Cerebellar nuclear complex (tissue), 1 donor: ENCODE data around the gene GMPR2.

Source experiments
- DNase-seq, 2 experiments: peaks; one replicate each; lab custom pipeline; 2025; lab: John Stamatoyannopoulos, UW

Gene GMPR2

DNA sequence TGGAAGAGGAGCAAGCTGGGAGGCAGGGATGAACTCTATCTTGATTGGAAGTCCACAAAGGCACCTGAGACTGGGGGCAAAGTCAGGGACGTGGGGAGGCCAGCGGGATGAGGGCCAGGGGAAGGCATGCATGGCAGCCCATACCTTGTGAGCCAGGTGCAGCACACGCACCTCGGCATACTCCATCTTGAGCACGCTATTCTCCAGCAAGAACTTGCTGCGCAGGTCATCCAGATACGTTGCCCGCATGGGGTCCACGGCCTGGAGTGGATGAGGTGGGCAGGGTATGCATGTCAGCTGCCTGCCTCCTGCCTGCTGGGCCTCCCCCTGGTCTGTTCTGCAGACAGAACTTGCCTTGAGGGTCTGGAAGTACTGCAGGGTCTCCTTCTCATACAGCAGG lies 34.8 kb downstream of the GMPR2 start:
- no peak for DNase-seq

DNA sequence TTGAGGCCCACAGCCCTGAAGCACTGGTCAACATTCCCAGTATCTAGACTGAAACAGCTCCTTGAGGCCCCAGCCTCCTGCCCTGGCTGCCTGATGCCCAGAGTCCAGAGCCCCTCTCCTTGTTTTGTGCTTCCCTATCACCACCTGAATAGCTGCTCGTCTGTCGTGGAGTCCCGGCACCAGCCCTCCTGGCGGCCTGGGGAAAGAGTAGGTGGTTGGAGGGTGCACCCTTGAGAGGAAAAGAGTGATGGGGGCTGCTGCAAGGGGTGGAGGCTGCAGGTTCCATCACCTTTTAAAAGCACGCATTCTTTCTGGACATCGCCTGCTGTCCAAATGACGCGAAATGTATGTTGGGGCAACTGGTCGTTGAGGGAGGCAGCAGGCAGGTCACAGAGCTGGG lies 35.5 kb downstream of the GMPR2 start:
- no peak for DNase-seq

GRCh38 chr14:24269368-24269767 lies 36.6 kb downstream of the GMPR2 start:
- no peak for DNase-seq

GRCh38 chr14:24269910-24270536 lies 37.3 kb downstream of the GMPR2 start:
- DNase-seq: no peak

- DNase-seq: no peak
These were observed 37.9 kb downstream of the GMPR2 start for GRCh38 chr14:24270537-24271133.

DNA sequence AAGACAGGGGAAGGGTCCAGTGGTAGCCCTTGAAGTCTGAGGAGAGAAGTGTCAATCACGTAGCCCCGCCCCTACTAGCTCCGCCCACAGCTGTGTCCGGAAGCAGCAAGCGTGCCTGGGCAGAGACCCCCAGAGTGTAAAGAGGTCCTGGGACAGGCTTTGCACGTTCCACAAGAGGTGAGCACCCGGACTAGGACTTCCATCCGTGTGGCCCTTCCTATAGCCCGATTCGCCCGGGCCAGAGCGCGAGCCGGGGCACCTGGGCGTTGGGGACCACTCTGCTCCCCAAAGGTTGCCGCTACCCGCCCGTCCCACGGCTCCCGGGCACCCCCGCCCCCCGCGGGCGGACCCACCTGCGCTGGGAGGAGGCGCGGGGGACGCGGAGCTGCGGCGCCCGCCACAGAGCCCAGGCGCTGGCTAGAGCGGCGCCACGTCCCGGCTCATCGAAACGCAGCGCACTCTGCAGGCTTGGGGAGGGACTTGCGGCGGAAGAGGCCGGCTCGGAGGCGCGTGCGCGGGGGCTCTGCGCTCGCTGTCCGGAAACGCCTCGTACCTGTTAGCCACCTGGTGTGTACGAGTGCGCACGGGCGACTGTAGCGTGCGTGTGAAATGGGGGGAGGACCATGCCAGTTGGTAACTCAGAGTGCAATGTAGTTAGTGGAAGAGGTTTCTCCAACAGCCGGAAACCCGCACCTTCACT lies 38.6 kb downstream of the GMPR2 start, which contains the start of gene RABGGTA:
TSS of gene RABGGTA (minus strand) at position 464 of the 700 bp plus-strand sequence. CDS start 482 bp downstream, outside the sequence.
- peak in 1 of 2 experiments; percentile 53 for DNase-seq

GRCh38 chr14:24271834-24272263 lies 39.1 kb downstream of the GMPR2 start:
- DNase-seq: no peak

GRCh38 chr14:24272467-24272866 lies 39.7 kb downstream of the GMPR2 start:
- no peak for DNase-seq

DNA sequence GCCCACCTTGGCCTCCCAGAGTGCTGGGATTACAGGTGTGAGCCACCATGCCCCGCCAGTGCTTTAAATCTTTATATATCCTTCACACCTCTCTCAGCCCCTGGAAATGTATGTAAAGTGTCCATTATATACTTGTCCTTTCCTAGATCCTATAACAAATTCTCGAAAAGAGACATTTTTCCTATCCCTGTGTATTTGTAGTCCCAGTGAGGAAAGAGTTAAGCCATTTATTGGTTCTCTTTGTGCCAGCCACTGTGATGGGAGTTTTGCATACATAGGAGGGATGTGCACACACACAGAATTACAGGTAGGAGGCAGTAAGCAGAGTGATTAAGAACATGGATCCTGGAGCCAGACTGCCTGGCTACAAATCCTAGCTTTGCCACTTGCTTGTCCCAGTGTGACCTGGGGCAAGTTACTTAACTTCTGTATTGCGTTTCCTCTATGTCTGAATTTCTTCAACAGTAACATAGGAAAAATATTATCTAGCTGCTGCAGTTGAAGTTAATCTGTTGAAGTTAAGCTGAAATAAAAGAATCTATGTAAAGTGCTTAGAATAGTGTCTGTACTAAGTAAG lies 40.8 kb downstream of the GMPR2 start:
- no peak for DNase-seq

DNA sequence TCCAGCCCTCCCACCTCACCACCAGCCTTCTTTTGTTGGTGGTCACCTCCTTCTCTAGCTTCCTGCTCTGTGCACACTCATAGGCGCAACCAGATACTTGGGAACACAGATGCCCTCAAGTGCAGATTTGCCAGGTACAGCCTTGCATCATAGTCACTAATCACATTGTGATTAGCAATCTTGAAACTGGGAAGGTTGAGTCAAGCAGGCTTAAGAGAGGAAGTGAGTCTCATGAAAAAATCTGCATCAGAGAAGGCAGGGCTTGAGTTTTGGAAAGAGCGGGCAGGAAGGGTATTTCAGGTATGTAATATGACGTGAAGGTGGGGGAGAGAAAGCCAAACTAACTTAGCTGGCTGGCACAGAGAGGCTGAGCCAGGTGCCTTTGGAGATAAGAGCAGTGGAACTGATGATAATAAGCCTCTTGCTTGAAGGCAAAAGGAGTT lies 41.4 kb downstream of the GMPR2 start:
- no peak for DNase-seq

- DNase-seq: no peak
These were observed 44.3 kb downstream of the GMPR2 start for GRCh38 chr14:24277071-24277470.

DNA sequence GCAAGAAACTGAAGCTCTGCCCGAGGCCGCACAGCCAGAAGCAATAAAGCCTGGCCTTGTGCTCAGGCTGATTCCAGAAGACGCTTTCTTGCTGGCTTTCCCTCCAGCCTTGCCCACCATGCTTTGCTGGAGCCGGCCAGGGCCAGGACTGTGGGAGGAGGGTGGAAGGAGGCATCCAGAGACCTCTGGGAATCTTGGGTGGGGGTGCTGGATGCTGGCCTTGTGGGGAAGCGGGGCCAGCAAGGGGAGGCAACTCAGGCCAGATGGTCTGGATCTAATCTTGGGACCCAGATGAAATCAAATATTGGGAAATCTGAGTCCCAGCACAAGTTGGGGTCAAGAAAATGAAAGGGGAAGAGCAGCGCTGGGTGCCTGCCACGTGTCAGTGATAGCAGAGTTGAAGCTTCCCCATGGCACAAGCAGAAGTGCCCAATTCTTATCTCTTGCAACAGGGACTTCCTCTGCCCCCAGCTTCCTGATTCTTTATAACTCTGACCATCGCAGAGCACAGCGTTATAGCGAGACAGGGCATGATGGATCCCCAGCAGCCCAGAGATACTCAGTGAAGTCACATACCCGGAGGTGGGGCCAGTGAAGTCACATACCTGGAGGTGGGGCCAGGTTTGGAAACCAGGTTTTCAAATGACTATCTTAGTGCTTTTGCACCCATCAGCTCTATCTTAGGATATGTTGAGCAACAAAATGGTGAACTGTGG lies 45.0 kb downstream of the GMPR2 start:
- DNase-seq: no peak

- no peak for DNase-seq
These were observed 45.7 kb downstream of the GMPR2 start for GRCh38 chr14:24278424-24278823.

DNA sequence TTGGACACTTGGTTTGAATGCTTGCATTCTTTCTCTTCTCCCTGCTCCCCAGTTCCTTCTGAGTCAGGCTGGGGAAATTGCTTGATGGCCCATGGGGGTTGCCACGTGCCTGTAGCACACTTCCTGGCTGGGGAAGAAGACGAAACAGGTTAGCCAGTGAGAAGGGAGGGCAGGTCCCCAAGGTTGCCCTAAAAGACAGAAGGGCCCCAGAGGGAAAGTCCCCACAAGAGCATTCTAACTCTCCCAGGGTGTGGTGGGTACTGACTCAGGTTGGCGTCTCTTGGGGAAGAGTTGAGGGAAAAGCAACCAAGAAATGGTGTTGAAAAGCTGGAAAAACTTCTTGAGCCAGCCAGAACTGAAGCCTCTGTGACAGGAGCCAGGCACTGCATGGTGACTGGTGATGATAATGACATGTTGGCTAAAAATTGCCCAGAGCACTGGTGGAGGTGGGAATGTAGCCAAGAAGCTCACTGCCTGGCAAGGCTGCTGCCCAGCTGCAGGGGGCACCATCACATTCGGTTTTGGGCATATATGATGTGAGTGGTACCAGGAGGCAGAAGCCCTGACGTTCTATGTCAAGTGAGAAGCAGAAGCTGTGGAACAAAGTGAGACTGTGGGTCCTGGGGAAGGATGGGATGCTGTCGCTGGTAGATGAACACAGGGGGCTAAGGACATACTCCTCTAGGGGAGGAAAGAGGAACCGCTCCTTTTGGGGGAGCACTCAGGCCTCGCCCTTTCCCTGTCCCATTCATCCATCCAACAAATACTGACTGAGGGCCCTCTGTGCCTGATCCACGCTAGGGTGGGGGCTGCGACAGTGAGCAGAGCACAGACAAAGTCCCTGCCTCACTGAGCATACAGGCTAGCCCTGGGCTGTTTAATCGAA lies 46.8 kb downstream of the GMPR2 start:
- DNase-seq: no peak

- DNase-seq: no peak
These were observed 48.2 kb downstream of the GMPR2 start for GRCh38 chr14:24280797-24281460.

GRCh38 chr14:24281636-24282035 lies 48.9 kb downstream of the GMPR2 start:
- DNase-seq: no peak

DNA sequence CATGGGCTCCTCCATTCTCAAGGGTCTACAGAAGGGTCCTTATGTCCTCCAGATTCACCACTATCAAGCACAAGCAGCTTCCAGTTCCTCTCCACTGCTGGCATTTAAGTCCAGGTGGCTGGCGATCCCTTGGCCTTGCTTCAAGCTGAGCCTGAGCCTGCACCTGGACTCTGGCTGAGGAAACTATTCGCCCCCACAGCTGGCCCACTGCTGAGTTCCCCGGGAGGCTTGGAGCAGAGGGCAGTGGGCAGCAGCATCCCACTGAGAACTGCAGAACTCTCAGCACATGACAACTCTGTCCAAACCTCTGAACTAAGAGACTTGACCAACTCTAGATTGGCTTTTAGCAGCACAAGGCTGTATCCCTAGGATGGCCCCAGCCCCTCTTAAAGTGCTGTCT lies 50.0 kb downstream of the GMPR2 start:
- DNase-seq: no peak

GRCh38 chr14:24283796-24284460 lies 51.2 kb downstream of the GMPR2 start:
- no peak for DNase-seq

DNA sequence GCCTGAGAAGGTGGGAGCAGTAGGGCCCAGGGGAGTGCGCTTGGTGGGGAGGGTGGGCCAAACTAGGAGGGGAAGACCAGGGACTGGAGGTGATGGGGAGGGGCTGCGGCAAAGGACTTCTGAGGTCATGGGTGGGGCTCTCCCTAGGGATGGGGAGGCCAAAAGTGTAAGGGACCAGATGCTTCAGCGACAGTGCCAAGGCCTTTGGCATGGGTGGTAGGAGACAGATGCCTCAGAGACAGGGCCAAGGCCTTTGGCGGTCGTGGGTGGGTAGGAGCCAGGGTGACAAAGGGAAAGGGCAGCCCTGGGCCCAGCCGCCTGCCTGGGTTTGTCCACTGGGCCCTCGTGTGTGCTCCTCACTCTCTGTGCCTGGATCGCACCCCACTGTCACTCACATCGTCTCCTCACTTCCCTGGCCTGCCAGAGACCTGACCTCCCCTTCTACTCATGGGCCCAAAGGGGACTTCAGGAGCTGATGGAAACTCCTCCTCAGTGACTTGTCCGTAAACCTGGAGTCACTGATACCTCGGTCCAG lies 51.8 kb downstream of the GMPR2 start:
- DNase-seq: no peak

GRCh38 chr14:24285351-24285750 lies 52.6 kb downstream of the GMPR2 start:
- no peak for DNase-seq
